DMS 273 (cell line): ENCODE data around the gene GAMT.

Experiments
- DNase-seq: peaks from one replicate; lab custom pipeline; 2025; ENCODE audit not compliant: unreplicated experiment; lab: John Stamatoyannopoulos, UW

The GAMT gene

DNA sequence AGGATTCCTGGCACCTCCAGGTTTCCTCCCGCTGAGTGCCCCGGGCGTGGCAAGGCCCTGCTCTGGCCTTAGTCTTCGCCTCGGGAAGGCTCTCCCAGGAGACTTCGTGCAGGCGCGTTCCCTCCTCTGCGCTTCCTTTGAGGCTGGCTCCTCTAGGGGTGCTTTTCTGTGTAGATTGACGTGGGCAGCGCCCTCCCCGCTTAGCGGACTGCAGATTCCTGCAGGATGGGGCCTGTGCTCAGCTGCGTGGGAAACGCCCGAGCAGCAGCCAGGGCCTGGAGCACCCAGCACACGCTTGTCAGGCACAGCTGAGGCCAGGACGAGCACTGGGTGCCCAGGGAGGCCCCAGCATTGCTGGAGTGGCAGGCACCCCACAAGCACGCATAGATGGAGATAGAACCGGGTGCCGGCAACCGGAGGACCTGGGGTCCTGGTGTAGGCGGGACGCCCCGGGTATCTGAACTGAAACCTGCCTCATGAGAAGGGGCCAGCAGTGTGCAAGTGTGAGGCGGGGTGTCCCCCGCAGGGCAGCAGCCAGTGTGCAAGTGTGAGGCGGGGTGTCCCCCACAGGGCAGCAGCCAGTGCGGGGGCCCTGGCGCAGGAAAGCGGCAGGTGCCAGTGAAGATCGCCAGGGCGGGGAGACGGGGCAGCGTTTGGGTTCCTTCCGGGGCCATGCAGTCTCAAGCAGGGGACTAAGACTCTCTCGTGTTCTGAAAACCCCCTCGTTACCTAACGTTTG is 14.2 kb downstream of the GAMT start:
- no peak for DNase-seq

DNA sequence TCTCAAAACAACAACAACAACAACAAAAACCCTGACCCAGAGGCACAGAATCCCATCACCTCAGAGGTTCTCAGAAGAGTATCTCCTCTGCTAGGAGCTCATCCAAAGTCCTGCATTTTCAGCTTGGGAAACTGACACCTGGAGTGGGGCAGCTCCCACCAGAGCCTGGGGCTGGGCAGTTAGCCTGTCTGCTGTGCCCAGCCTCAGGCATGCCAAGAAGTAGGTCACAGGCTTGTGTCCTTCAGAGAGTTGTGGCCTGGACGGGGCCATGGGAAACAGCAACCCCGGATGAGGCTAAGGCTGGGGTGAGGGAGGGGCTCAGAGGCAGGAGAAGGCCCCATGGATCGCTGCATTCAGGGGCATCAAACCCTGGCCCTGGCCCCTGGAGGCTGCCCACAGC is 15.5 kb downstream of the GAMT start:
- DNase-seq = no peak

DNA sequence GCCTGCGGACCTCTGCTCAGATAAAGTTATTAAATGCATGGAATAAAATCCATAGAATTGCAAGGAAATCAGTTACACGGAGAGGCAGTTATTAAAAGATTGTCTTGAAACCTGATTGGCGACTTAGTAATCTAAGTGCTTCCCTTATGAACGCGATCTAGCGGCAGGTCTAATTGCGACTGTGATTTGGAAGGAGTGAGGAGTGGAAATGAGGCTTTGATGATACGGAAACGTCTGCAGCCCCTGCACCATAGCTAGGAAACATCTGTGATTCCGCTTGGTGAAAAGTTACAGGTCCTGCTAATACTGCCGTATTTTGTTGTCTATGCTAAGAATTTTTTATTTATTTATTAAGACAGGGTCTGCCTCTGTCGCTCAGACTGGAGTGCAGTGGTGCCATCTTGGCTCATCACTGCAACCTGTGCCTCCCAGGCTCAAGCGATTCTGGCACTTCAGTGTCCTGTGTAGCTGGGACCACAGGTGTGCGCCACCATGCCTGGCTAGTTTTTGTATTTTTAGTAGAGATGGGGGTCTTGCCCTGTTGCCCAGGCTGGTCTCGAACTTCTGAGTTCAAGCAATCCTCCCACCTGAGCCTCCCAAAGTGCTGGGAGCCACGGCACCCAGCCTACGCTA is 16.7 kb downstream of the GAMT start:
- peak; percentile 45 for DNase-seq

DNA sequence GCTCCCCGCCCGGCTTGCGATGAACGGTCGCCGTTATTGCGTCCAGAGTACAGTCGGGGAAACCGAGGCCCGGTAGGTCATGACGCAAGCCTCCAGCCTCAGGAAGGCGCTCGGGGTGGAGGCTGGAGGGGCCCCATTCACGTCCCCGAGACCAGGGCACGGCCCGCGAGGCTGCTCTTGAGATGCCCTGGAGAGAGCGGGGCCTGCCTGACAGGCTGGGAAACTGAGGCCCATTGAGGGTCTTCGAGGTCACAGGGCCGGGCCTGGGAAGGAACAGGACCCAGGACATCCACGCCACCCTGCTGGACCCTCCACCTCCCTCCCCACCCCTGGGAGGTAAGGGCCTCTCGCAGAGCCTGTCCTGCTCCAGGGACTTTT is 17.3 kb downstream of the GAMT start:
- no peak for DNase-seq

DNA sequence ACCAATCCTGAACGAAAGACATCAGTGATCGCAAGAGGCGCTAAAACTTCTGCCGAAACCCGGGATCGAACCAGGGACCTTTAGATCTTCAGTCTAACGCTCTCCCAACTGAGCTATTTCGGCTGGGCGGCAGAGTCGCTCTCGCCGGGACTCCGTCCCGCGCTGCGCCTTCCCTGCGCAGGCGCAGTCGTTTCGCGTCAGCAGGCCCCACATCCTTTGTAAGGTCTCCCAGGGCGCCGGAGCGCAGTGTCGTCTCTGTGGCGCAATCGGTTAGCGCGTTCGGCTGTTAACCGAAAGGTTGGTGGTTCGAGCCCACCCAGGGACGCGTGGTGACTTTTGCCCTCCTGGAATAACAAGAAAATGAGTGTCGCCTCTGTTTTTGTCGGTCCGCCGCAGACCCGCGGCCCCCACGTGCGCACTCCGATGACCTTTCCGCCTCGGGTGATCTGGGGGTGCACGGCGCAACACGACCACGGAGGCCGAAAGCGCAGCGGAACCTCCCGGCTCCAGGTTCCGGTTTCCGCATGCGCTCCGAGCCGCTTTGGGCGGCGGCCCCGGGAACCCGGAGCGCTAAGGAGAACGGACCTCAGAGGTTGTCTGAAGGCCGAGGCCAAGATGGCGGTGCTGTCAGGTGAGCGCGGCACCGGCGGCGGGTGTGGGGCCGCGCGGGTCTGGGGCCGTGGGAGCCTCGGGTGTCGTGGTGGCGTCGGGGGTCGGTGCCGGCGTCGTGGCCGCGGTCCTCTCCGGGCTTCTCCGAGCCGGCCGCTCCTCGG is 17.8 kb downstream of the GAMT start, which contains the start of gene NDUFS7:
Gene NDUFS7 (plus strand): TSS at position 596 of the 773 bp plus-strand sequence. CDS start 20 bp downstream, at position 616.
- peak; percentile 96 for DNase-seq

DNA sequence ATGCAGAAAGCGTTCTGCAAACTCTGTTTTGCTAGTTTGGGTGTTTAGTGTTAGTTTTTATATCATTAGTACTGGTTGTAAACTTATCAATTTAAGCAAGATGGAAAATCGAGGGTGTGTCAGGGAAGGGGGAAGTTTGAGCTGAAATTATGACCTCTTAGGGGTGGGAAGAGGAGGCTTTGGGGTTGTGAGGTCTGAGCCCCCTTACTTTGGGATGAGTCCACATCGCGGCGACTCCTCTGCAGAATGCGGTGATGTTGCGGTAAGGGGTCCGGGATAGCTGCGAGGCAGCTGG is 18.4 kb downstream of the GAMT start:
- no peak for DNase-seq

DNA sequence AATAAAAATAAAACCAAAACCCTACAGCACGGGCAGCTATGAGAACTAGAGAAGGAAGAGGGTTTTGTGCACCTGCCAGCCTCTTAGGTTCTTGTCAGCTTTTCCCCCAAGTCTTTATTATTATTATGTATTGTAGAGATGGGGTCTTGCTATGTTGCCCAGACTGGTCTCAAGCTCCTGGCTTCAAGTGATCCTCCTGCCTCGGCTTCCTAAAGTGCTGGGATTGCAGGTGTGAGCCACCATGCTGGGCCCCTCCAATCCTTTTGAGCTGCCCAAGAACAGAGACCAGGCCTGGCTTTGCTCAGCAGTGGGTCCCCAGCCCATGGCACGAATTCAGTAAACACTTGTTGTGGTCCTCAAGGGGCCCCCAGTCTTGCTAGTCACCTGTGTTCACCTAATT is 19.1 kb downstream of the GAMT start:
- no peak for DNase-seq

DNA sequence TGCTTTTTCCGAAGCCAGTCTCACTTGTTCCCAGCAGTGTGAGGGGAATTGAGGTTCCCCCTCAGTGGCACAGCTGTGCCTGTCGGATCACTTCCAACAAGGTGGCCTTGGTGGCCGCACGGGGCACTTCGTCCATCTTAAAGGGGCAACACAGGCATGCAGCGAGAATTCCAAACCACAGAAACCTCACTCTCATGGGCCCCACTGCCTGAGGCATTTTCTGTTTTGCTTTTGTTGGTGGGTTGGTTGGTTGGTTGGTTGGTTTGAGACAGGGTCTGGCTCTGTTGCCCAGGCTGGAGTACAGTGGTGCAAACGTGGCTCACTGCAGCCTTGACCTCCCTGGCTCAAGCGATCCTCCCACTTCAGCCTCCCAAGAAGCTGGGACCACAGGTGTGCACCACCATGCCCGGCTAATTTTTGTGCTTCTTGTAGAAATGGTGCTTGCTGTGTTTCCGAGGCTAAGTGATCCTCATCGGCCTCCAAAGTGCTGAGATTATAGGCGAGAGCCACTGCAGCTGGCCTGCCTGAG is 21.3 kb downstream of the GAMT start:
- no peak for DNase-seq

DNA sequence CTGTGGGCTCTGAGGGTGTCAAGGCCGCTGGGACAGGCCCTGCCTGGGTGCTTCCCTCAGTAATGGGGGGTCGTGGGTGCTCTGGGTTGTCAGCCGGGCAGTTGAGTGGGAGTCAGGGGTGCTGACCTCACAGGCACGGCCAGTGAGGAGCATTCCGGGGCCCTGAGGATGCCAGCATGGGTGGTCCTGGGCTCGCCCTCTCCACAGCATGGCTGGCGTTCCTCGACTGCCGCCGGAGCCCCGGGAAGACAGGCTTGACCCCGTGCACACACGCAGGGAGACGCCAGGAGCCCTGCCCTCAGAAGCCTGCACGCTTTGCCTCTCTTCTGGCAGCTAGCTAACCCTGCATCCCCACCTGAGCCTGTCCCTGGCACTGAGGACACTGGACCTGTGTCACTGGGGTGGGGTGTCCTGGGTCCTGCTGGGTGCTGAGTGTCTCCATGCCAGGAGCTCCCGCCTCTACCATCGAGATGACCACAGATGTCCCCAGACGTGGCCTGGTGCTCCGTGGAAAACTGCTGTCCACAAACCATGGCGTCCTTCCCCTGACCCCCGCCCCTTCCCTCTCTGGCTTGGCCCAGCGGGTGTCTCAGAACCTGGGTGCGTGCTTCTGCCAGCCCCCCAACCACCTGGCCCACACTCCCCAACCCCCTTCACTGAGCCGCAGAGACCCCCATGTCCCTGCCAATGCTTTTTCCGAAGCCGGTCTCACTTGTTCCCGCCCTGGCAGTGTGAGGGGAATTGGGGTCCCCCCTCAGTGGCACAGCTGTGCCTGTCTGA is 22.0 kb downstream of the GAMT start:
- DNase-seq = no peak

DNA sequence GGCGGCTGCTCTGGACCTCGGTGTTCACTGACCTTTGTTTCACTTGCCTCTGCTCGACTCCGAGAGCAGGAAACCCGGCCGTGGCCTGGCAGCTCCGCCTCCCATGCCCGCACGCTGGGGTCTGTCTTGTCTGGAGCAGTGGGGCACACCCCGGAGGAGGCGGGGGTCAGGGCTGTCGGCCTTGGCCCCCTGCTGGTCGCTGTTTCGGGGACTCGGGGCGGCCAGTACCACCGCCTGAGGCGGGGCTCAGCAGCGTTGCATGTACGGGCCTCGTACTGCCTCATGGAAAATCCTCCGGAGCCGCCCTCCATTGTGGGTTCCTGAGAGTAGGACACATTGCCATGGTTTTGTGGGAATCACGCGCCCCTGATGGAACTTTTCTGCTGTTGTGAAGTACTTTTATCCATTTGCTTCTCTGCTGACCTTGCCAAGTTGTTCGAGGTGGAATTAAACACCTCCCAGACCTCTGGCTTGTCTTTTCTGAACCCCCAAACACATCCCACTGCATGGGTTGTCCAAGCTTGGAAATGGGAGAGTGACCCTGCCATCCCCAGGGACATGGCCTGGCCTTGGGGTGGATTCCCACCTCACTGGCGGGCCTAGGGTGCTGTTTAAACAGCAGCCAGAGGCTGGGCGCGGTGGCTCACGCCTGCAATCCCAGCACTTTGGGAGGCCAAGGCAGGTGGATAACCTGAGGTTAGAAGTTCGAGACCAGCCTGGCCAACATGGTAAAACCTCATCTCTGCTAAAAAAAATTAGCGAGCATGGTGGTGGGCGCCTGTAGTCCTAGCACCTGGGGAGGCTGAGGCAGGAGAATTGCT is 23.2 kb downstream of the GAMT start:
- no peak for DNase-seq

DNA sequence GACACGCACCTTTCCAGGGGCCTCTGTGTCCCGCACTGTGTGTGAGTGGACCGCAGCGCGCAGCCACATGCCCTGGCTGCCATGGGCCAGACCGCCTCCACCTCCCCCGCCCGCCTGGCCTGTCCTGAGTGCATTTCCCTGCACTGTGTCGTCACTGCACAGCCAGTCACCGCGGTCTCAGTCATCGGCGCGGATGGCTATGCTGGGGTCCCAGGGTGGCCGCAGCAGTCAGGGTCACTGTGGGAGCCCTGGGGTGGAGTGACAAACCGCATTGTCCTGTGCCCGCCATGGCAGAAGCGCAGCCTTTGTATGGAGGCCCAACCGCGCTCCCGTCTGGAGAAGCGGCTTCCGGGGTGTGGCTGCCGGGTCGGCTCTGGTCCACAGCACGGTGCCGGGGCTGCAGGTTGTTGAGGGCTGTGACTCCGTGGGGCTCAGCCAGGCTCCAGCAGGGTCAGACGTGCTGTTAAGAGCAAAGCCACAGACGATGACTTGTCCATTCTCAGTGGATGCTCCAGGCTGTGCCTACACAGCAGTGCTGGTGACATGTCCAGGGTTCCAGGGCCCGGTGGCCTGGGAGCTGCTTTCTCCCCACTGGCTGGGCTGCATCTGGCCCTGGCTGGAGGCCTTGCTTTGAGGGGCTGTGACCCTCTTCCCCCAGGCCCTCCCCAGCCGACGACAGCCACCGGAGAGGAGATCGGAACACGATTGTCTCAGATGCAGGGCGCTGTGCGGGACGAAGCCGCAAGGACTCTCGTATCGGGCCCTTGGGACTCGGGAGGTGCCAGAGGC is 24.0 kb downstream of the GAMT start:
- no peak for DNase-seq

DNA sequence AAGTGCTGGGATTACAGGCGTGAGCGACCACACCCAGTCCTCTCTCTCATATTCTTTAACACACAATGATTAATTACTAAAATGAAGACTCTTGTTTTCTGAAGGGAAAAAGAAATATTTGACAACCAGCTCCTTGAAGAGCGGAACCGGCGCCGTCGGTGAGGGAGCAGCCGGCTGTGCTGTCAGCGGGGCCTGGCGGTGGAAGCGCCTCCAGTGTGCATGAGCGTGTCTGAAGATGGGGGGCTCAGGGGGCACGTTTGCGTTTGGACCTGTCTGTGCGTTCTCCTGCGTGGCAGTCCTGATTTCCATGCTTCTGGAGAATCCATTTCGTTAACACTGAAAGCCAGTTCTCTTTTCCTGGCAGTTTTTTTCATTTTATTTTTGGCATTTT is 24.9 kb downstream of the GAMT start:
- DNase-seq = no peak

DNA sequence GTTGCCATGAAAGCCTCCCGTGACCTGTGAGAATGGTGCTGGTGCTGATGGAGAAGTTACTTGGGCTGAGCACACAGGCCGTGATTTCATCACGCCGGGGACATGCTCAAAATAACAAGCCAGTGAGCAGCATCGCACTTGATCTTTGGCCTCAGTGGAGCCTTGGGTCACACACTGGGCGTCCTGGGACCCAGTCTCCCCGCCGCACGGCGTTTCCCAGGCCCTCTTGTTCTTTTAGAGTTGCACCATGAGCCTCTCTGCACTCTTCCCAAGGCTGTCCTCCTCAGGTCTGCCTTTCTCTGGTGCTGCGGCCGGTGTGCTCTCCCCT is 27.1 kb downstream of the GAMT start:
- DNase-seq = no peak

DNA sequence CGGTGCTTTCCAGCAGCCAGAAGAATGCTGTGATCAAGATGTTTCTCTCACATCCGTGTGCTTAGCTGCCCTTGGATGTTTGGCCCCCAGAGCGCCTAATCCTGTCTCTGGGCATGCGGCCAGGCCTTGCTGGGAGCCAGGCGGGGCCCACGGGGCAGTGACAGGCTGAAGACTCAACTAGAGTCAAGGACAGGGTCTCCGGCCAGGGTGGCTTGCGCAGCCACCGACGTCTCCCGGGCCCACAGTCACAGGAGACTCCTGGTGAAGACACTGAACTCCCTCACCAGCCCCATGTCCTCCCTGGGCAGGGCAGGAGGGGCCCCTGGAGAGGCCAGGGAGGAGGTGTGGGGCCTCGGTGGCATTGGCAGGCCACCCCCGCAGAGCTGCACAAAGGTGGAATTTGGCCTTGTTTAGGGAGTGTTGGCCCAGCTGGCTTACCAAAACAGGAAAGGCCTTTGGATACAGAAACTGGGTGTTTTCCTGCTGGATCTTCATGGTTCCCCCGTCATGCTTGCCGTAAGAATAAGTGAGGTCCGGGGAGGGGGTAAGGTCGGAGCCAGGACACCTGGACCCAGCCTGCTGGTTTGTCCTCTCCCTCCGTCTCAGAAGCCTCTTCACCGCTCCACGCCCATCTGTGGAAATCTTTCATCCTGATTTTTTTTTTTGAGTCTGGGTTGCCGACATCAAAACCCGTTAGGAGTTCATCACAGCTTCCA is 27.6 kb downstream of the GAMT start:
- peak; percentile 64 for DNase-seq

DNA sequence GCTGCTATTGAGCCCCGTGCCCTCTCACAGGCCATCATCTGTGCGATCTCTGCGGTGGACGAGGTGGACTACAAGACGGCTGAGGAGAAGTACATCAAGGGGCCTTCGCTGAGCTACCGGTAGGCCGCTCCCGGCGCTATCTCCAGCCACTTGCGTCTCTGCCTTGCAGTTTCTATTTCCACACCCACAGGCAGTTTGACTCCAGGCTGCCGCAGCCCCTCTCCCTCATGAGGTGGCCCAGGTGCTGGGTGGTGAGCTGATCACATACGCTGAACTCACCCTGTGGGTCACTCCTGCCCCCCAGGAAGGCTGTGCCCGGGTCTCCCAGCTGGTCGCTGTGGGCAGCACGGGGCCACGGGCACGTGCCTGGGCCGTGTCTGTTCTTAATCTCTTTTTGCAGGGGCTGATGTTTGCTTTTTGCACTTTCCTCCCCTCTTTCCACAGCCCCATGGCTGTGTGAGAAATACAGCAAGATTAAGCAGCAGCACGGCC is 28.3 kb downstream of the GAMT start:
- no peak for DNase-seq

DNA sequence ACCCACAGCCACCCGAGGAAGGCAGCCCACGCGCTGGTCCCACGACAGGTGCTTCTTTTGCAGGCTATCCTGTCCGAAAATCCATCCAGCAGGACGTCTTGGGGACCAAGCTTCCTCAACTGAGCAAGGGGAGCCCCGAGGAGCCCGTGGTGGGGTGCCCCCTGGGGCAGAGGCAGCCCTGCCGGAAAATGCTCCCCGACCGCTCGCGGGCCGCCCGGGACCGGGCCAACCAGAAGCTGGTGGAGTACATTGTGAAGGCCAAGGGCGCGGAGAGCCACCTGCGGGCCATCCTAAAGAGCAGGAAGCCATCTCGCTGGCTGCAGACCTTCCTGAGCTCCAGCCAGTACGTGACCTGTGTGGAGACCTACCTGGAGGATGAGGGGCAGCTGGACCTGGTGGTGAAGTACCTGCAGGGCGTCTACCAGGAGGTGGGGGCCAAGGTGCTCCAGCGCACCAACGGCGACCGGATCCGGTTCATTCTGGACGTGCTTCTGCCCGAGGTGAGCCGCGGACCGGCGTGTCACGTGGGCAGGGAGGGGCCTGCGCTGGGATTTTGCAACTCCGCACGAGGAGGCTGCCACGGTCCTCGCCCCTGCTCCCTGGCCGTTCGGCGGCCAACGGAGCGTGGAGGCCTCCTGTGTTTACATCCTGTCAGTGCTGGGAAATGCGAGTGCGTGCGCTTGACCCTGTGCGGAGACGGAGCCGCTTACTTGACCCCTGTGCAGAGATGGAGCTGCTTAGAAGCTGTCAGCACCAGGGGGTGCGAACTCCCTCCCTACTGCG is 30.6 kb downstream of the GAMT start:
- DNase-seq = no peak

DNA sequence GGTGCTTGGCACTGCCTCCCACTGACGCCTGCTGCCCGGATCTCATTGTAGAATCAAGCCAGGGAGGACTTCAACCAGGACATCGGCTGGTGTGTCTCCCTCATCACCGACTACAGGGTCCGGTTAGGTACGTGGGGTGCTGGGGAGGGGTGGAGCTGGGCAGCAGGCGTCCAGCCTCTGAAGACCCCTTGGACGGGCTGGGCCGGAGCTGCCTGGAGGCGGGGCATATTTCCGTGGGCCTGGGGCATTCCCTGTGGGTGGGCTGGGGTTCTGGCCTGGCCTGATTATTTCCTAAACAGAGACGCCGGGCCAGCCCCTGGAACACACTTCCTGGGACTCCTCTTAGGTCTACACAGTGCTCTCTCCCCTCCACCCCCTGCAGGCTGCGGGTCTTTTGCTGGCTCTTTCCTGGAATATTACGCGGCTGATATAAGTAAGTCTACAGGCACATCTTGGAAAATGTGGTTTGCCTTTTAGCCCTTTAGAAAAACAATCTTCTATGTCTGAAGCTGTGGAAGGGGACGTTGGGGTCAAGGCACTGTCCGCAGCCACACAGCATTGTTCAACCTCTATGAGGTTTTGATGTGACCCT is 32.0 kb downstream of the GAMT start:
- DNase-seq = no peak
